Osteocyte (in vitro differentiated cells): Measurements from ENCODE around the gene GSDME. TPM values are rescaled to one million over a fixed set of nuclear protein-coding genes. Genes with fewer than 3 reads are reported as not detected.

Experiments used
- DNase-seq: peaks from one replicate; pipeline ENCODE4 v3.0.0; 2021; ENCODE audit warnings: mixed read lengths; ENCODE audit not compliant: unreplicated experiment; ENCODE audit errors: extremely low spot score
- H3K27ac Mint-ChIP-seq: one replicate; pipeline ENCODE4 v1.8.0; 2021; ENCODE audit warnings: mild to moderate bottlenecking, mixed read lengths; ENCODE audit not compliant: unreplicated experiment
- H3K27me3 Mint-ChIP-seq: one replicate; pipeline ENCODE4 v1.8.0; 2021; ENCODE audit warnings: mixed read lengths; ENCODE audit not compliant: unreplicated experiment
- H3K36me3 Mint-ChIP-seq: one replicate; pipeline ENCODE4 v1.8.0; 2021; ENCODE audit warnings: mixed read lengths; ENCODE audit not compliant: unreplicated experiment
- H3K4me1 Mint-ChIP-seq: one replicate; pipeline ENCODE4 v1.8.0; 2021; ENCODE audit warnings: mixed read lengths; ENCODE audit not compliant: unreplicated experiment
- H3K4me3 Mint-ChIP-seq: one replicate; pipeline ENCODE4 v1.8.0; 2021; ENCODE audit warnings: mild to moderate bottlenecking, moderate library complexity, mixed read lengths; ENCODE audit not compliant: unreplicated experiment
- H3K9me3 Mint-ChIP-seq: one replicate; pipeline ENCODE4 v1.8.0; 2021; ENCODE audit warnings: mixed read lengths; ENCODE audit not compliant: unreplicated experiment
- total RNA-seq: library from RNA; stranded (reverse); gene quantifications from 2 replicates; pipeline ENCODE4 v1.2.1, GENCODE V29; 2021
- TF ChIP-seq, protein P1 (sequence below): fragments of 200-600 bp; sonication (generic); IDR thresholded peaks from 2 replicates; pipeline ENCODE4 v1.5.0; 2021; ENCODE audit warnings: antibody characterized with exemption, mild to moderate bottlenecking, moderate library complexity

Gene GSDME
- total RNA-seq, 1 donor from 2014 or later = 10.2 TPM

GRCh38 chr7:24709585-24710360 lies 47.5 kb downstream of the GSDME start:
- Mint-ChIP-seq H3K9me3 (no peaks in the 10 kb centered on the region), H3K4me3 (no peak overlapping the region), H3K27ac (no peak overlapping the region), H3K27me3 (no peaks in the 10 kb centered on the region), H3K36me3 (peaks cover 12% of the 10 kb centered on the region), H3K4me1 (peaks cover 15% of the 10 kb centered on the region)
- DNase-seq = peak; percentile 57
- TF ChIP-seq, protein P1, sequence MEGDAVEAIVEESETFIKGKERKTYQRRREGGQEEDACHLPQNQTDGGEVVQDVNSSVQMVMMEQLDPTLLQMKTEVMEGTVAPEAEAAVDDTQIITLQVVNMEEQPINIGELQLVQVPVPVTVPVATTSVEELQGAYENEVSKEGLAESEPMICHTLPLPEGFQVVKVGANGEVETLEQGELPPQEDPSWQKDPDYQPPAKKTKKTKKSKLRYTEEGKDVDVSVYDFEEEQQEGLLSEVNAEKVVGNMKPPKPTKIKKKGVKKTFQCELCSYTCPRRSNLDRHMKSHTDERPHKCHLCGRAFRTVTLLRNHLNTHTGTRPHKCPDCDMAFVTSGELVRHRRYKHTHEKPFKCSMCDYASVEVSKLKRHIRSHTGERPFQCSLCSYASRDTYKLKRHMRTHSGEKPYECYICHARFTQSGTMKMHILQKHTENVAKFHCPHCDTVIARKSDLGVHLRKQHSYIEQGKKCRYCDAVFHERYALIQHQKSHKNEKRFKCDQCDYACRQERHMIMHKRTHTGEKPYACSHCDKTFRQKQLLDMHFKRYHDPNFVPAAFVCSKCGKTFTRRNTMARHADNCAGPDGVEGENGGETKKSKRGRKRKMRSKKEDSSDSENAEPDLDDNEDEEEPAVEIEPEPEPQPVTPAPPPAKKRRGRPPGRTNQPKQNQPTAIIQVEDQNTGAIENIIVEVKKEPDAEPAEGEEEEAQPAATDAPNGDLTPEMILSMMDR = no peak

DNA sequence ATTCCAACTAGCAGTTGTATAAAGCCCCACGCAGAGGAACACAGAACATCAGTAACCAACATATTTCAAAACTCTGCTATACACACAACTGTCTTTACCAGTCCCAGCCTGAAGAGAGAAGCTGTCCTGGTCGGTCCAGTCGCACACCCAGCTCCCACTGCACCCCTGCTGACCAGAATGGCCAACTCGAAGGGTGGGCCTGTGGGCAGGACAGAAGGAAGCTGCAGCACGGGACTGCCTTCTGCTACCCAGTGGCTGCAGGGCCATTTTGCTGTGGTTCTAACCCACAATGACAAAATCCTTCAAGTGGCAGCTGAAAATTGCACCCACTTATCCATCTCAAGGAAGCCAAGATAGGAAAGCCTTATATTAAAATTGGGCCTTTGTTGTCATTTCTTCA lies 48.2 kb downstream of the GSDME start:
- Mint-ChIP-seq H3K36me3 (peaks cover 9% of the 10 kb centered on the region), H3K4me1 (peaks cover 18% of the 10 kb centered on the region), H3K4me3 (no peak overlapping the region), H3K9me3 (no peaks in the 10 kb centered on the region), H3K27me3 (no peaks in the 10 kb centered on the region), H3K27ac (no peak overlapping the region)
- DNase-seq = peak; percentile 70
- TF ChIP-seq, protein P1 = no peak

DNA sequence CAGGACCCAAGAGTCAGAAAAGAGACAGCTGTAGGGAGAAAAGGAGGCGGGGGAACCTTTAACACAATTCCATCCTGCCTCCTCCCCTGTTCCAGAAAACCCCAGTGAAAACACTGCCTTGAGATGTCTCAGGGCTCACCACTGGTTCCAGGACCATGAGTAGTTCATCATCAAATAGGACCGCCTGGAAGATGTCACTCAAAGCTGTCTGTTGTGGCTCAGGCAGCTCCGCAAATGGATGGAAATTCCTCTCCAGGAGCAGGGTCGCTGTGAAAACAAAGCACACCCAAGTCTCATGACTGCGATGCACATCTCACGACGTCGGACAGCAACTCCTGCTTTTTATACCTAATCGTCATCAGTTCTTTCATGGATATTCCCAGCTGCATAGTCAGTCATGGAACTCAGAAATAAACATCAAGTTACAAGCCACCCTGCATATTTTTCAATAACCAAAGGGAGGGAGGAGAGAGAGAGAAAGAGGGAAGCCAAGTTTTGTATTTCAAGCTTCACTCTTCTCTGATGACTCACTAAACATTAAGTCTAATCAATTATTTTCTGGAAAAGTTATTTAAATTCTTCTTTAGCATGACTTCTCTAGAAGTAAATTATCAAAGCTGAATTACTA lies 49.2 kb downstream of the GSDME start:
- DNase-seq = peak; percentile 27
- peaks cover 3% of the 10 kb centered on the region for H3K36me3 Mint-ChIP-seq
- H3K27ac Mint-ChIP-seq = no peak overlapping the region
- H3K9me3 Mint-ChIP-seq = no peaks in the 10 kb centered on the region
- H3K27me3 Mint-ChIP-seq = no peaks in the 10 kb centered on the region
- TF ChIP-seq, protein P1 = no peak
- H3K4me1 Mint-ChIP-seq = peaks cover 27% of the 10 kb centered on the region
- H3K4me3 Mint-ChIP-seq = no peak overlapping the region

DNA sequence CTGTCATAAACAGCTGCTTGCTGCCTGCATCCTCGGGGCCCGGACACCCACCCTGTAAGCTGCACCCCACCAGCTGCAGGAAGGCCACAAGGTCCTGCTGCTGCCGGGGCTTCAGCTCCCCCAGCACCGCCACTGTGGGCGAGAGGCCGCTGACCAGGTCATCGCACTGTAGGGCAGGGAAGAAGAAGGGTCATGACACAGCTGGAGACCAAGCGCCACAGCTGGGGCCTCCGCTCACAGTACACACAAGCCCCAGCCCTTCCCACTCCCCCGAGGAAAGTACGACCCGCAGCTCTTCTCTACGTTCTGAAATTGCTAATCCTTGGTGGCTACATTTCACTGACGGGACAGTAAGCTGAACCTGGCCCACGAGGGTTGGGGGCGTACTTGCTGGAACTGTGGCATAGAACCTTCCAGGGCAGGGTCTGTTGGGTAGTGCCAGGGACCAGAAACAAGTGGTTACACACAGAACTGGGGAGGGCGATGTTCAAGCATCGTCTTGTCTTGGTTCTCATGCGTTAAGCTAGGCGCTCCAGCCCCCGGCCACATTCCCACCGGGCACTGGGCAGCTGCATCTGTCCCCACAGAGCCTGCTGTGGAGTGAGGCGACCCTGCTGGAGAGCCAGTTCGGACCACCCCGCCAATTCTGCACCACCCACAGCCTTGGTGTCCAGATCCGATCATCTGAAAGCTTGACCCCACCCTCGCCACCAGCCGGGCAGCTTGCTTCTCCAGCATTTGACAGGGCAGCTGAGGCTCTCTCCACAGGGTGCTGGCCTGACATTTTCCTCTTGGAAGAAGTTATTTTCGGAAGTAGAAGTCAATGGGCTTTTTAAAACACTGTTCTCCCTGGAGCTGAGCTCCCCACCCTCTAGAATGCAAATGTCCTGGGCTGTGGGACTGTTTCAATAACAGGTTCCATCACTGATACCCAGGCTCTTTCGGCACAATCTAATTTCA lies 50.8 kb downstream of the GSDME start:
- H3K36me3 Mint-ChIP-seq = peaks cover 3% of the 10 kb centered on the region
- peak; percentile 80 for DNase-seq
- H3K27me3 Mint-ChIP-seq = no peaks in the 10 kb centered on the region
- H3K27ac Mint-ChIP-seq = peak overlapping the region; percentile 6
- TF ChIP-seq, protein P1 = no peak
- no peak overlapping the region for H3K4me3 Mint-ChIP-seq
- H3K9me3 Mint-ChIP-seq = no peaks in the 10 kb centered on the region
- H3K4me1 Mint-ChIP-seq = peaks cover 43% of the 10 kb centered on the region
